PC-9 (cell line): ENCODE data around the gene PRDM10.
"Not testable (repeated sequence)": the region's sequence is repeated elsewhere in the genome, so short reads cannot be mapped to it uniquely, and the experiment has no call there.

Experiments
- EZH2 ChIP-seq: fragments of 200-600 bp; sonication (generic); IDR thresholded peaks from 2 replicates; pipeline ENCODE4 v1.8.0; 2017; ENCODE audit warnings: antibody characterized with exemption, low read depth
- TF ChIP-seq, protein P1 (sequence below): fragments of 200-600 bp; sonication (generic); conservative IDR thresholded peaks from 2 replicates; pipeline ENCODE4 v1.6.1; 2017; ENCODE audit warnings: mixed run types, antibody characterized with exemption, mild to moderate bottlenecking, moderate library complexity

DNA sequence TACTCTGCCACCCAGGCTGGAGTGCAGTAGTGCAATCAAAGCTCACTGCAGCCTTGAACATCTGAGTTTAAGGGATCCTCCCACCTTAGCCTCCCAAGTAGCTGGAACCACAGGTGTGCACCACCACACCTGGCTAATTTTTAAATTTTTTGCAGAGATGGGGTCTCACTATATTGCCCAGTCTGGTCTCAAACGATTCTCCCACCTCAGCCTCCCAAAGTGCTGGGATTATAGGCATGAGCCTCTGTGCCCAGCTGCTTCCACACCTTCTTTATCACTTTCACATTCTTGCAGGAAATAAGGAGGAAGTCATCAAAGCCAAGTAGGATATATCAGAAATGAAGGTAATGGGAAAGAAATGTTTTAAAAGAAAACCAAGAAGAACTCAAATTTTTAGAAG lies 47.9 kb downstream of the PRDM10 start:
- TF ChIP-seq, protein P1, sequence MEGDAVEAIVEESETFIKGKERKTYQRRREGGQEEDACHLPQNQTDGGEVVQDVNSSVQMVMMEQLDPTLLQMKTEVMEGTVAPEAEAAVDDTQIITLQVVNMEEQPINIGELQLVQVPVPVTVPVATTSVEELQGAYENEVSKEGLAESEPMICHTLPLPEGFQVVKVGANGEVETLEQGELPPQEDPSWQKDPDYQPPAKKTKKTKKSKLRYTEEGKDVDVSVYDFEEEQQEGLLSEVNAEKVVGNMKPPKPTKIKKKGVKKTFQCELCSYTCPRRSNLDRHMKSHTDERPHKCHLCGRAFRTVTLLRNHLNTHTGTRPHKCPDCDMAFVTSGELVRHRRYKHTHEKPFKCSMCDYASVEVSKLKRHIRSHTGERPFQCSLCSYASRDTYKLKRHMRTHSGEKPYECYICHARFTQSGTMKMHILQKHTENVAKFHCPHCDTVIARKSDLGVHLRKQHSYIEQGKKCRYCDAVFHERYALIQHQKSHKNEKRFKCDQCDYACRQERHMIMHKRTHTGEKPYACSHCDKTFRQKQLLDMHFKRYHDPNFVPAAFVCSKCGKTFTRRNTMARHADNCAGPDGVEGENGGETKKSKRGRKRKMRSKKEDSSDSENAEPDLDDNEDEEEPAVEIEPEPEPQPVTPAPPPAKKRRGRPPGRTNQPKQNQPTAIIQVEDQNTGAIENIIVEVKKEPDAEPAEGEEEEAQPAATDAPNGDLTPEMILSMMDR: not testable (repeated sequence)
- not testable (repeated sequence) for TF ChIP-seq EZH2
